ENCODE data around the gene ESR1.

- TF ChIP-seq, protein P1, sequence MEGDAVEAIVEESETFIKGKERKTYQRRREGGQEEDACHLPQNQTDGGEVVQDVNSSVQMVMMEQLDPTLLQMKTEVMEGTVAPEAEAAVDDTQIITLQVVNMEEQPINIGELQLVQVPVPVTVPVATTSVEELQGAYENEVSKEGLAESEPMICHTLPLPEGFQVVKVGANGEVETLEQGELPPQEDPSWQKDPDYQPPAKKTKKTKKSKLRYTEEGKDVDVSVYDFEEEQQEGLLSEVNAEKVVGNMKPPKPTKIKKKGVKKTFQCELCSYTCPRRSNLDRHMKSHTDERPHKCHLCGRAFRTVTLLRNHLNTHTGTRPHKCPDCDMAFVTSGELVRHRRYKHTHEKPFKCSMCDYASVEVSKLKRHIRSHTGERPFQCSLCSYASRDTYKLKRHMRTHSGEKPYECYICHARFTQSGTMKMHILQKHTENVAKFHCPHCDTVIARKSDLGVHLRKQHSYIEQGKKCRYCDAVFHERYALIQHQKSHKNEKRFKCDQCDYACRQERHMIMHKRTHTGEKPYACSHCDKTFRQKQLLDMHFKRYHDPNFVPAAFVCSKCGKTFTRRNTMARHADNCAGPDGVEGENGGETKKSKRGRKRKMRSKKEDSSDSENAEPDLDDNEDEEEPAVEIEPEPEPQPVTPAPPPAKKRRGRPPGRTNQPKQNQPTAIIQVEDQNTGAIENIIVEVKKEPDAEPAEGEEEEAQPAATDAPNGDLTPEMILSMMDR (IDR thresholded peaks at IDR 0.05): no peak
- no peak for TF ChIP-seq POLR2A (IDR thresholded peaks at IDR 0.05)
These were observed 193.9 kb downstream of the ESR1 start for GRCh38 chr6:152001408-152001807.

Data from right lobe of liver (tissue), 4 donors.